Measurements from ENCODE around the gene HTRA1.

GRCh38 chr10:122560279-122560804, 99.0 kb downstream of the HTRA1 start, which contains the start of gene DMBT1:
- TF ChIP-seq, protein P1, sequence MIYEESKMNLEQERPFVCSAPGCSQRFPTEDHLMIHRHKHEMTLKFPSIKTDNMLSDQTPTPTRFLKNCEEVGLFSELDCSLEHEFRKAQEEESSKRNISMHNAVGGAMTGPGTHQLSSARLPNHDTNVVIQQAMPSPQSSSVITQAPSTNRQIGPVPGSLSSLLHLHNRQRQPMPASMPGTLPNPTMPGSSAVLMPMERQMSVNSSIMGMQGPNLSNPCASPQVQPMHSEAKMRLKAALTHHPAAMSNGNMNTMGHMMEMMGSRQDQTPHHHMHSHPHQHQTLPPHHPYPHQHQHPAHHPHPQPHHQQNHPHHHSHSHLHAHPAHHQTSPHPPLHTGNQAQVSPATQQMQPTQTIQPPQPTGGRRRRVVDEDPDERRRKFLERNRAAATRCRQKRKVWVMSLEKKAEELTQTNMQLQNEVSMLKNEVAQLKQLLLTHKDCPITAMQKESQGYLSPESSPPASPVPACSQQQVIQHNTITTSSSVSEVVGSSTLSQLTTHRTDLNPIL (CRISPR knock-in tag; IDR thresholded peaks at IDR 0.05; ENCODE audit: low read depth): no peak
- TF ChIP-seq OSR1 (CRISPR knock-in tag; IDR thresholded peaks at IDR 0.05) (no peak), ZFP30 (CRISPR knock-in tag; IDR thresholded peaks at IDR 0.05) (no peak), ISL1 (CRISPR knock-in tag; IDR thresholded peaks at IDR 0.05) (no peak)

Data from SK-N-SH treated with all-trans-retinoic acid at 6 μM for 48 hours (cell line).